ENCODE data around the gene EIF4G1.
"Not testable (repeated sequence)": the region's sequence is repeated elsewhere in the genome, so short reads cannot be mapped to it uniquely, and the experiment has no call there.

EIF4G1 gene

GRCh38 chr3:184314363-184314699 is at the start of gene EIF4G1:
TSS of gene EIF4G1 (plus strand) at chr3:184314606. CDS start at chr3:184315797, 1,191 bp downstream.
- DNase-seq: peak; percentile 90

- not testable (repeated sequence) for DNase-seq
These were observed 47.2 kb upstream of the EIF4G1 start for GRCh38 chr3:184267249-184267648.

GRCh38 chr3:184272269-184272668 is 42.1 kb upstream of the EIF4G1 start:
- no peak for DNase-seq

GRCh38 chr3:184275381-184275701 is 39.1 kb upstream of the EIF4G1 start:
- no peak for DNase-seq

- peak; percentile 9 for DNase-seq
These were observed 38.2 kb upstream of the EIF4G1 start, which contains the start of gene ECE2 for GRCh38 chr3:184275961-184276910. TSS of gene ECE2 (plus strand) at chr3:184276022. CDS start at chr3:184276154, 132 bp downstream.

GRCh38 chr3:184277366-184277765 is 37.0 kb upstream of the EIF4G1 start:
- DNase-seq: no peak

GRCh38 chr3:184282941-184283340 is 31.5 kb upstream of the EIF4G1 start:
- no peak for DNase-seq

GRCh38 chr3:184283681-184284080 is 30.7 kb upstream of the EIF4G1 start:
- DNase-seq: no peak

- DNase-seq: peak; percentile 46
These were observed 29.7 kb upstream of the EIF4G1 start for GRCh38 chr3:184284696-184285095.

GRCh38 chr3:184289426-184289938 is 24.9 kb upstream of the EIF4G1 start:
- peak; percentile 42 for DNase-seq

GRCh38 chr3:184290331-184290730 is 24.1 kb upstream of the EIF4G1 start:
- no peak for DNase-seq

GRCh38 chr3:184291044-184291737 is 23.2 kb upstream of the EIF4G1 start:
- DNase-seq: no peak

- DNase-seq: no peak
These were observed 22.5 kb upstream of the EIF4G1 start for GRCh38 chr3:184291738-184292445.

GRCh38 chr3:184295771-184296170 is 18.6 kb upstream of the EIF4G1 start:
- DNase-seq: no peak

- no peak for DNase-seq
These were observed 17.8 kb upstream of the EIF4G1 start for GRCh38 chr3:184296616-184297015.

- peak; percentile 95 for DNase-seq
These were observed 15.5 kb upstream of the EIF4G1 start, which contains the start of gene PSMD2 for GRCh38 chr3:184298759-184299487. TSS of gene PSMD2 (plus strand) at chr3:184299241. CDS start at chr3:184299267, 26 bp downstream.

- no peak for DNase-seq
These were observed 14.7 kb upstream of the EIF4G1 start for GRCh38 chr3:184299488-184300377.

- no peak for DNase-seq
These were observed 14.1 kb upstream of the EIF4G1 start for GRCh38 chr3:184300378-184300720.

GRCh38 chr3:184305577-184305976 is 8.8 kb upstream of the EIF4G1 start:
- no peak for DNase-seq

- DNase-seq: no peak
These were observed 7.9 kb upstream of the EIF4G1 start for GRCh38 chr3:184306341-184306972.

- no peak for DNase-seq
These were observed 6.5 kb upstream of the EIF4G1 start for GRCh38 chr3:184307915-184308314.

All from DMS79 treated with DMSO at 0.1 percent for 48 hours (cell line).